HUES48 (cell line): ENCODE measurements around the gene PRUNE2.

ENCODE experiments used
- H3K27ac ChIP-seq: one replicate; pipeline ENCODE4 v1.7.0; 2013; ENCODE audit warnings: low read depth, low read length, inconsistent platforms
- H3K27me3 ChIP-seq: 2 replicates; pipeline ENCODE4 v1.6.1; 2013; ENCODE audit warnings: mild to moderate bottlenecking, low read length; ENCODE audit not compliant: control insufficient read depth, insufficient read depth
- H3K36me3 ChIP-seq: 2 replicates; pipeline ENCODE4 v1.6.1; 2013; ENCODE audit warnings: low read length; ENCODE audit not compliant: control insufficient read depth, insufficient read depth
- H3K4me1 ChIP-seq: 2 replicates; pipeline ENCODE4 v1.6.1; 2013; ENCODE audit warnings: mild to moderate bottlenecking, low read length; ENCODE audit not compliant: control insufficient read depth, insufficient read depth
- H3K4me3 ChIP-seq: 2 replicates; pipeline ENCODE4 v1.5.1; 2013; ENCODE audit warnings: mild to moderate bottlenecking, low read depth, low read length
- H3K9ac ChIP-seq: 2 replicates; pipeline ENCODE4 v1.6.1; 2013; ENCODE audit warnings: mild to moderate bottlenecking, low read depth, low read length, moderate library complexity
- H3K9me3 ChIP-seq: 2 replicates; pipeline ENCODE4 v1.6.1; 2013; ENCODE audit warnings: low read length; ENCODE audit not compliant: control insufficient read depth, insufficient read depth

The PRUNE2 gene

GRCh38 chr9:76820431-76820830 is 85.5 kb downstream of the PRUNE2 start:
- H3K27me3 ChIP-seq: no peaks in the 10 kb centered on the region
- H3K4me3 ChIP-seq: no peak overlapping the region

GRCh38 chr9:76818271-76818670 is 87.6 kb downstream of the PRUNE2 start:
- peak overlapping the region; percentile 59 for H3K27ac ChIP-seq
- no peaks in the 10 kb centered on the region for H3K27me3 ChIP-seq
- H3K36me3 ChIP-seq: no peaks in the 10 kb centered on the region
- peaks cover 5% of the 10 kb centered on the region; the same call in 1 of the 2 replicates for H3K4me1 ChIP-seq
- H3K9me3 ChIP-seq: no peaks in the 10 kb centered on the region
- H3K9ac ChIP-seq: no peak overlapping the region
- H3K4me3 ChIP-seq: no peak overlapping the region

More at GRCh38 chr9:76820431-76820830, 85.5 kb downstream of the PRUNE2 start:
- Histone ChIP-seq H3K9ac (no peak overlapping the region), H3K27ac (no peak overlapping the region), H3K36me3 (no peaks in the 10 kb centered on the region), H3K4me1 (peaks cover 13% of the 10 kb centered on the region), H3K9me3 (no peaks in the 10 kb centered on the region)

GRCh38 chr9:76817489-76817888 is 88.4 kb downstream of the PRUNE2 start:
- Histone ChIP-seq H3K9ac (no peak overlapping the region), H3K36me3 (no peaks in the 10 kb centered on the region), H3K27ac (peak overlapping the region; percentile 21)

GRCh38 chr9:76812591-76812990 is 93.3 kb downstream of the PRUNE2 start:
- Histone ChIP-seq H3K27me3 (no peaks in the 10 kb centered on the region), H3K9ac (no peak overlapping the region), H3K4me1 (no peaks in the 10 kb centered on the region), H3K36me3 (no peaks in the 10 kb centered on the region), H3K9me3 (no peaks in the 10 kb centered on the region), H3K27ac (no peak overlapping the region), H3K4me3 (no peak overlapping the region)

More at GRCh38 chr9:76817489-76817888, 88.4 kb downstream of the PRUNE2 start:
- H3K9me3 ChIP-seq: no peaks in the 10 kb centered on the region
- no peak overlapping the region for H3K4me3 ChIP-seq
- no peaks in the 10 kb centered on the region for H3K27me3 ChIP-seq
- peaks cover 5% of the 10 kb centered on the region; the same call in 1 of the 2 replicates for H3K4me1 ChIP-seq

- Histone ChIP-seq H3K36me3 (no peaks in the 10 kb centered on the region), H3K9me3 (no peaks in the 10 kb centered on the region), H3K4me3 (no peak overlapping the region), H3K4me1 (no peaks in the 10 kb centered on the region), H3K27me3 (no peaks in the 10 kb centered on the region), H3K27ac (no peak overlapping the region), H3K9ac (no peak overlapping the region)
Measured at GRCh38 chr9:76810377-76810957, 95.4 kb downstream of the PRUNE2 start.

GRCh38 chr9:76808636-76809035 is 97.3 kb downstream of the PRUNE2 start:
- Histone ChIP-seq H3K36me3 (no peaks in the 10 kb centered on the region), H3K4me1 (peaks cover 4% of the 10 kb centered on the region), H3K9me3 (no peaks in the 10 kb centered on the region), H3K27ac (no peak overlapping the region), H3K9ac (no peak overlapping the region), H3K27me3 (no peaks in the 10 kb centered on the region), H3K4me3 (no peak overlapping the region)

GRCh38 chr9:76803762-76804161 is 102.2 kb downstream of the PRUNE2 start:
- no peaks in the 10 kb centered on the region for H3K36me3 ChIP-seq

GRCh38 chr9:76803083-76803482 is 102.8 kb downstream of the PRUNE2 start:
- Histone ChIP-seq H3K27ac (no peak overlapping the region), H3K4me3 (no peak overlapping the region), H3K4me1 (peaks cover 21% of the 10 kb centered on the region), H3K9me3 (no peaks in the 10 kb centered on the region), H3K9ac (no peak overlapping the region), H3K36me3 (no peaks in the 10 kb centered on the region), H3K27me3 (no peaks in the 10 kb centered on the region)

More at GRCh38 chr9:76803762-76804161, 102.2 kb downstream of the PRUNE2 start:
- peaks cover 21% of the 10 kb centered on the region for H3K4me1 ChIP-seq
- no peaks in the 10 kb centered on the region for H3K27me3 ChIP-seq
- no peak overlapping the region for H3K27ac ChIP-seq
- H3K9me3 ChIP-seq: no peaks in the 10 kb centered on the region
- H3K4me3 ChIP-seq: no peak overlapping the region
- H3K9ac ChIP-seq: no peak overlapping the region

GRCh38 chr9:76800901-76801300 is 105.0 kb downstream of the PRUNE2 start:
- Histone ChIP-seq H3K27me3 (no peaks in the 10 kb centered on the region), H3K4me1 (peaks cover 21% of the 10 kb centered on the region), H3K9me3 (no peaks in the 10 kb centered on the region), H3K9ac (no peak overlapping the region), H3K4me3 (no peak overlapping the region), H3K27ac (no peak overlapping the region), H3K36me3 (no peaks in the 10 kb centered on the region)

- Histone ChIP-seq H3K36me3 (no peaks in the 10 kb centered on the region), H3K9ac (no peak overlapping the region), H3K27ac (no peak overlapping the region), H3K9me3 (no peaks in the 10 kb centered on the region), H3K4me3 (no peak overlapping the region), H3K27me3 (no peaks in the 10 kb centered on the region), H3K4me1 (peaks cover 21% of the 10 kb centered on the region)
Measured at GRCh38 chr9:76799473-76799872, 106.4 kb downstream of the PRUNE2 start.

GRCh38 chr9:76798527-76798926 is 107.4 kb downstream of the PRUNE2 start:
- H3K27me3 ChIP-seq: no peaks in the 10 kb centered on the region
- no peak overlapping the region for H3K27ac ChIP-seq

More at GRCh38 chr9:76798527-76798926, 107.4 kb downstream of the PRUNE2 start:
- H3K36me3 ChIP-seq: no peaks in the 10 kb centered on the region
- H3K9ac ChIP-seq: no peak overlapping the region
- H3K4me3 ChIP-seq: no peak overlapping the region
- H3K9me3 ChIP-seq: no peaks in the 10 kb centered on the region
- peaks cover 15% of the 10 kb centered on the region for H3K4me1 ChIP-seq
